ENCODE results near the gene ABTB2. TPM values are rescaled to one million over a fixed set of nuclear protein-coding genes. Genes with fewer than 3 reads are reported as not detected.

Gene ABTB2
- total RNA-seq, 1 experiment from 2014 or later, result 3.3 TPM

DNA sequence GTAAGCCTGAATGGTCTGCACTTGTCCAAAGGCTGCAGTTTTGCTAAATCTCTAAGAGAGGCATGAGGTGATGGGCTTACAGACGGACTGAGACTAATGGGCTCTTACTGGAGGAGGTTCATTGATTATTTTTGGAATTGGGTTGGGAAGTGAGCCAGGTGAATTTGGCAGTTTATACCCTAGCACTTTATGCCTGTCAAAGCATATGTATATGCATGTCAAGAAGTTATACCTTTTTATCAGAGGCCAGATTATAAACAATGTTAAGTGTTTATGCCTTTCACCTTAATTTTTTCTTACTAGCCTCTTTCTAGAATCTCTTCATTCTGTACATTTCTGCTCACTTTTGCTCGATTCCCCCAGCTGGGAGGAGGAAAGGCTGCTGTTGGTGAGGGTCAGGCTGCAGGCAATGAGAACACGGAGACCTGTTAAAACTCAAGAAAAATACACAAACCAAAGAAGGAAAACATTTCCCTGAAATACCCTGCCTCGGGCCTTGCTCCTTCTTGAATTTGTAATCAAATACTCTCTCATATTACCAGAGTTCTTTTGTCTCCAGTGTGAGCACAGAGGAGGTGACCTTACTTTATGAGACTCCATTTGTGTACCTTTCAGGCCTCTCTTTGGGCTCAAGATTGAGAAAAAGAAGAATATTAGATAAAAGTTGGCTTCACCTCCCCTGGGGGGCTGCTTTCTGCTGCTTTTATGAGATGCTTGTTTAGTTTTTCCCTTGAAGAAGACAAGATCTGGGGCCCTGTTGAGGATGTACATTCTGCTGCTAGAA is 232.7 kb downstream of the ABTB2 start:
- in situ Hi-C loops (cut with HindIII; ENCODE audit: low pct_unique_long_range_greater_than_20kb, low sequenced_read_pairs), result no loop called here
- no peak for DNase-seq (ENCODE audit: low read depth, low spot score)

DNA sequence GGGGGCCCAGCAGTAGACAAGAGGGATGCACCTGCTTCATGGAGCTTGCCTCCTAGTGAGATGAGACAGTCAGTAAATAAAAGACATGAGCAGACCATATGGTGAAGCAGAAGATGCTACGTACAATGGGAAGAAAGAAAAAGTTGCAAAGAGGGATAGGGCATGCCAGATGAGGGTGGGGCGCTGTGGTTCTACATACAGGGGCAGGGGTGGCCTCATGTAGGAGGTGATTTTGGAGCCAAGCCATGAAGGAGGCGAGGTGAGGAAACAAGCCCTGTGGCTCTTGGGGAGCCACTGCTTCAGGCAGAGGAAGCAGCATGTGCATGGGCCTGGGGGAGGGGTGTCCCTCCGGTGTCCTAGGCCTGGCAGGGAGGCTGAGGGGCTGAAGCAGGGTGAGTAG is 237.2 kb downstream of the ABTB2 start:
- DNase-seq (ENCODE audit: low read depth, low spot score), result no peak
- in situ Hi-C loops (cut with HindIII; ENCODE audit: low pct_unique_long_range_greater_than_20kb, low sequenced_read_pairs), result no loop called here

DNA sequence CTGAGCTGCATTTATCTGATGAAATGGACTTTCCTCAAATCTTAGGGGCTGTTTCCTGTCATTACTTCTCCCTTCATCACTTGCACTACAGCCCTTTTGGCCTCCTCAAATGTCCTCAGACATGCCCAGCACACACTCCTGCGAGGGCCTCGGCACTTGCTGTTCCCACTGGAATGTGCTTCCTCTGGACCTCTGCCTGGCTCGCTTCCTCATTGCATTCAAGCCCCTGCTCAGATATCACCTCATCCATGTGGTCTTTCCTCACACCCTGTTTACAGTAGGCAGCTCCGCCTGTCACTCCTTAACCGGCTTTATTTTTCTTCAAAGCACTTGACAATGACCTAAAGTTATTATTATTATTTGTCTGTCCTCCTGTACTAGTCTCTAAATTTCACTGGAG is 243.3 kb downstream of the ABTB2 start:
- in situ Hi-C loops (cut with HindIII; ENCODE audit: low pct_unique_long_range_greater_than_20kb, low sequenced_read_pairs), result no loop called here
- no peak for DNase-seq (ENCODE audit: low read depth, low spot score)

DNA sequence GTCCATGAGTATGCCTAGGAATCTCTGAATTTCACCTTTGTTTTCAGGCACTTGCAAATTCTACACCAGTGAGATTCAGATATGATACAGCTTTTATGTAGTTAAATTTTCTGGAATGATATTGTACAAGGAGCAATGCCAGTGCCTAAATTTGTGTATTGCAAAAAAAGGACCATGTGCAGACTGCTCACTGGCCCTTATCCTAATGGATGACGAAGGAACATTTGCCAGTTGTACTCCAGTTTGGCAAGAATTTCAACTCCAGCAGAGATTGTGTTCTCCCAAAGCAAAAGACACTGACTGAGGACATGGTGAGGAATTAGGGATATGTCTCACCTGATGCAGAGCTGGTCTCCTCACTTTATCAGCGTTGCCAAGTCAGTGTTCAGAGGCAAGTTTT is 243.8 kb downstream of the ABTB2 start:
- DNase-seq (ENCODE audit: low read depth, low spot score), result no peak
- in situ Hi-C loops (cut with HindIII; ENCODE audit: low pct_unique_long_range_greater_than_20kb, low sequenced_read_pairs), result no loop called here

DNA sequence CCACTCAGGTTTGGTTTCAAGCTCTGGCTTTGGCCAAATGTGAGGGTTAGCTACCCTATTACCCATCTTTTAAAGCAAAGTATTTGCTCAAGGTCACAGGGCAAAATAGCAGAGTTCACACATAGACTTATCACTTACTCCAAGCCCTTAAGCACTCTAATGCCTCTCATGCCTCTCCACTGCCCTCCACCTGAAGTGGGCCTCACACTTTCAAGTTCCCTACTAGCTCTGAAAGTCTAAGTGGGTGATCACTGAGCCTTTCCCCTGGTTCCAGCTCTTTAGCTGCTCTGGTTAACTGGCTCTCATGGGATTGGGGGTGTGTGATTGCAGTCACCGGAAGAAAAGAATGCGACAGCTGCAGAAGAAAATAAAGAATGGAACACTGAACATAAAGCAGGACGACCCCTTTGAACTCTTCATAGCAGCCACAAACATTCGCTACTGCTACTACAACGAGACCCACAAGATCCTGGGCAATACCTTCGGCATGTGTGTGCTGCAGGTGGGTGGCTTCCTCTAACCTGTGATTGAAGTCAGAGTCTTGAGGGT is 246.0 kb downstream of the ABTB2 start:
- in situ Hi-C loops (cut with HindIII; ENCODE audit: low pct_unique_long_range_greater_than_20kb, low sequenced_read_pairs), result no loop called here
- DNase-seq (ENCODE audit: low read depth, low spot score), result no peak

DNA sequence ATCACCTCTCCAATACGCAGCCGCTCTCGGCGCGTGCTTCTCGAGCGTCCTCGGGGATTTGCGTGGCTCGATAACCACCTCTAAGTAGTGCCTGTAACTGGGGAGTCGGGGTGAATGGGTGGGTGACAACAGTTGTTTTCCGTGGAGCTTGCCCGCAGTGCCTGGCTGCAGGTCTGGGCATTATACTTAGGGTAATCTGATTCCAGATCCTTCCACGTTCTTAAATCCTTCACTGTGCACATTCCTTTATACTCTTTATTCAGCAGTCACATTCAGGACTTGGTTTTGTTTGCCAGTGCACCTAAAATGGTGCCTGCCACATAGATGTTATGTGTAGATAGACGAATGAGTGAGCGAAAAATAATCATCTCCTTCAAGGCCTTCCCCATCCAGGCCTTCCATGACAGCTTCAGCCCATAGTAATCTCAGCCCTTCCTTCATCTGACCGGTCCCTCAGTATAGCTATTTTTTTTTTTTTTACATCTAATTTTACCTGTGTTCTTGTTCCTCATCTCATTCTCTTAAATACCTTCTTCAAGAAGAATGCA is 251.8 kb downstream of the ABTB2 start:
- peak; percentile 3 for DNase-seq (ENCODE audit: low read depth, low spot score)
- in situ Hi-C loops (cut with HindIII; ENCODE audit: low pct_unique_long_range_greater_than_20kb, low sequenced_read_pairs), result no loop called here

DNA sequence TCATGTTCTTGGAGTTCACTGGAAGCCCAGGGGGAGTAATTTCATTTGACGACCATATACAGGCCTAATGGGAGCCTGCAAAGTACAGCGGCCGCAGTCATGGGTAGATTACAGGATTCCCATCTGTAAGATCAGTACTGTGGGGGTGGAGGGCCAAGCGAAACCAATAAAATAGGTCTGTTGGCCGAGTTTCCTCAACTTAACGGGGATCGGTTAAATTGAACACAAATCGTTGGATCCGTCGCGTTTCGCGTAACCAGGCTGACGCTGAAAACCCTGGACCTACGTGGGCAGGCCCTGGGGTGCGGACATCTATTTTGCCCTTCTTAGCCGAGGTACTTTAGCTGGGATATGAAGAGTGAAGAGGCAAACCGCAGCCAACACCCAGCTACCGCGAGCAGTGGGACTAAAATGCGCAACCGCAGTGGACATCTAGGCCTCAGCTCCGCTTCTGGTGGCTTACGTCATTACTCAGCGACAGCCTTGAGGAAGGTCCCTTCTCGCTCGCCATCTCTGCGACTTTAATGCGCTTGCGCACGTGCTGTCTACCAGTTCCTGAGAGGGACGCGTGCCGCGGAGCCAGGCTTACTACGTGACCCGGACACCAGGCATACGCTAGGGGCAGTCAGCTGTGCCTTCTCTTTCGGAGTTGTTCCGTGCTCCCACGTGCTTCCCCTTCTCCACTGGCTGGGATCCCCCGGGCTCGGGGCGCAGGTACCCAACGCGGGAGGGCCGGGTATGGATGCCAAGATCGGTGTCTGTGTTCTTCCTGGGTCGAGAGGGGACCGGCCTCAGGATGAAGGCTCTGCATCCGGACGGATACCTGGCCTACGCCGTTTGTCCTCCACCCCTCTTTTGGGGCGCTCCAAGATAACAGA is 252.5 kb downstream of the ABTB2 start, which contains the start of gene NAT10:
NAT10 (plus strand) TSS at position 551 of the 878 bp plus-strand sequence. CDS start 2,597 bp downstream, outside the sequence.
- in situ Hi-C loops (cut with HindIII; ENCODE audit: low pct_unique_long_range_greater_than_20kb, low sequenced_read_pairs), result no loop called here
- DNase-seq (ENCODE audit: low read depth, low spot score), result peak; percentile 98

DNA sequence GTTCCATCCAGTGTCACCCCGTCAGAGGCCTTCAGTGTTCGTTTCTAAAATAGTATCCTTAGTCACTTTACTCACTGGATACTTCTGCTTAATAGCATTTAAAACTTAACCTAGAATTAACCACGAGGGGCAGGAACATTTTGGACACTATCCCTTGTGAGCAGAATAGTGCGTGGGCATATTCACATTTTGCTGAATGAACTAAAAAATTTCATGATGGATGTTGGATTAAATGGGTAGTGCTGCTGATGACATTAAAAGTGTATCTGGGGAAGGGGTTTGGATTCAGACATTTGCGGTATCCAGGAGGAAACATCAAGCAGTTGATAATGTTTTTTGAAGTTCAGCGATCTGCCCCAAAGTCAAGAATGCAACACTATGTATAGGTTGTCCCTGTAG is 253.1 kb downstream of the ABTB2 start:
- no peak for DNase-seq (ENCODE audit: low read depth, low spot score)
- in situ Hi-C loops (cut with HindIII; ENCODE audit: low pct_unique_long_range_greater_than_20kb, low sequenced_read_pairs), result no loop called here

Small RNAs within 50 kb of the gene (small RNA-seq; reads per million reads assigned to genes)
- gene AL035079.1, result 0 reads per million in 2 experiments
- gene RF00019, result 0 reads per million in 2 experiments

Other genes with a start within 250 kb of the ABTB2 start
- 101 and 105 TPM in 2 replicates for gene CAT, start 80.9 kb upstream of the ABTB2 start, total RNA-seq (2014; rRNA removed; shearing (Covaris generic))
- not detected in 2 replicates for gene ELF5, start 155.8 kb upstream of the ABTB2 start, total RNA-seq (2014; rRNA removed; shearing (Covaris generic))

All from SK-MEL-5 (cell line).